GM18909 (cell line): ENCODE data around the gene RNH1.
"Not testable (repeated sequence)": the region's sequence is repeated elsewhere in the genome, so short reads cannot be mapped to it uniquely, and the experiment has no call there.

Source experiments
- ATAC-seq: cut with Tn5 transposase; IDR thresholded peaks from one replicate; pipeline ENCODE4 v1.9.1; 2021; ENCODE audit warnings: mild to moderate bottlenecking; ENCODE audit not compliant: unreplicated experiment, poor library complexity

RNH1 gene

DNA sequence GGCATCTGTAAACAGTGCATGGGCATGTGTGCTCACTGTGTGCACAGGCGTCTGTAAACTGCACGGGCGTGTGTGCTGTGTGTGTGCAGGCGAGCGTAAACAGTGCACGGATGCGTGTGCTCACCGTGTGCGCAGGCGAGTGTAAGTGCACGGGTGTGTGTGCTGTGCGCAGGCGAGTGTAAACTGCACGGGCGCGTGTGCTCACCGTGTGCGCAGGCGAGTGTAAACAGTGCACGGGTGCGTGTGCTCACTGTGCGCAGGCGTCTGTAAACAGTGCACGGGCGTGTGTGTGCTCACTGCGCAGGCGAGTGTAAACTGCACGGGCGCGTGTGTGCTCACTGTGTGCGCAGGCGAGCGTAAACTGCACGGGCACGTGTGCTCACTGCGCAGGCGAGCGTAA lies 22.4 kb downstream of the RNH1 start:
- ATAC-seq, result no peak

GRCh38 chr11:479311-479710 lies 27.7 kb downstream of the RNH1 start:
- no peak for ATAC-seq

DNA sequence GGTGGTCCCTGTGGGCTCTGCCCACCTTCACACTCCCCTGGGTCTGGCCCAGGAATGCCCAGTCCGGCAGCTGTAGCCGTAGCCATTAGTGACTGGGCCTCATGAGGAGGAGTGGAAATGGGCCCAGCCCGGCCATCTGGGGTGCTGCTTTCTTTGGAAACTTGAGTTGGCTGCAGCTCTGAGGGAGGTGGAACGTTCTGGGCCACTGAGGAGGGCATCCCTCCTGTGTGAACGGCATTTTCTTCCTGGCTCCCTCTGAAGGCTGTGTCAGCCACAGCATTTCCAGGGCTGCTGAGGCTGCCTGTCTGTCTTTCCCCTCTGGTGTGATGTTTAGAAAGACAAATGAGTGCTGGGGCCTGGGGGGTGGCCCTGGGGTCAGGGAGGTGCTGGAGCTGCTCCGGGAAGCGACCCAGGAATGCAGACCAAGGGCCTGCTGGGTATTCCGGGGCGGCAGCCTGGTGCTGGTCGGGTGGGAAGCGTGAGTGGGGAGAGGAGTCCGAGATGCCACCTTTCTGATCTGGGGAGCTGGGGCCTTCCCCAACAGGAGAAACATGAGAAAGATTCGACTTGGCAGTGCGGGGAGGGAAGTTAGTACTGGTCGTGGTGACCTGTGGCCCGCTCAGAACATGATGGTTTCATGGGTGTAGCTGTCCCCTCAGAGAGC lies 29.9 kb downstream of the RNH1 start:
- no peak for ATAC-seq

- no peak for ATAC-seq
These were observed 30.6 kb downstream of the RNH1 start for GRCh38 chr11:476416-476815.

DNA sequence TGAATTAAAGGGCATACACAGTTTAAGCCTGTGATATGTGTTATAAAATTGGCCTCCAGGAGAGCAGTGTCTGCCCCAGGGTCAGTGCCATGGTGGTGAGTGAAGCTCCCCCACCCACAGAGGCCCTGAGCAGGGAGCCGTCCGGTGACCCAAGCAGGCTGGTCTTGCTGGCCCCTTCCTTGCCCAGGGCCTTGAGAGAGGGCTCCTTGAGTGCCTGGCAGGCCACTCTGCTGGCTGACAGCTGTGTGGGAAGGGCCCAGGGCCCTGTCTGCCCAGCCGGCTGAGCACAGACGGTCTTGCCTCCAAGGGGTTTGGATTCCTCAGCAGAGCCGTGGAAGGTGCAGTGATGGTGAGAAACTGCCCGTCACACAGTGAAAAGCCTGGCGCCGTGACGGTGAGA lies 31.1 kb downstream of the RNH1 start:
- ATAC-seq, result no peak

DNA sequence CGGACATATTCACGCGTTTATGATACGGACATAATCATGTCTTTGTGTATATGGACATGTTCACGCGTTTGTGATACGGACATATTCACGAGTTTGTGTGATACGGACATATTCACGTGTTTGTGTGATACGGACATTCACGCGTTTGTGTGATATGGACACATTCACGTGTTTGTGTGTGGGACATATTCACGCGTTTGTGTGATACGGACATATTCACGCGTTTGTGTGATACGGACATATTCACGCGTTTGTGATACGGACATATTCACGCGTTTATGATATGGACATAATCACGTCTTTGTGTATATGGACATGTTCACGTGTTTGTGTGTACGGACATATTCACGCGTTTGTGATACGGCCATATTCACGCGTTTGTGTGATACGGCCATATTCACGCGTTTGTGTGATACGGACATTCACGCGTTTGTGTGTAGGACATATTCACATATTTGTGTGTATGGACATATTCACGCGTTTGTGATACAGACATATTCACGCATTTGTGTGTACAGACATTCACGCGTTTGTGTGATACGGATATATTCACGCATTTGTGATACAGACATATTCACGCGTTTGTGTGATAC lies 32.0 kb downstream of the RNH1 start:
- no peak for ATAC-seq

GRCh38 chr11:473962-474785 lies 32.9 kb downstream of the RNH1 start:
- ATAC-seq, result no peak

DNA sequence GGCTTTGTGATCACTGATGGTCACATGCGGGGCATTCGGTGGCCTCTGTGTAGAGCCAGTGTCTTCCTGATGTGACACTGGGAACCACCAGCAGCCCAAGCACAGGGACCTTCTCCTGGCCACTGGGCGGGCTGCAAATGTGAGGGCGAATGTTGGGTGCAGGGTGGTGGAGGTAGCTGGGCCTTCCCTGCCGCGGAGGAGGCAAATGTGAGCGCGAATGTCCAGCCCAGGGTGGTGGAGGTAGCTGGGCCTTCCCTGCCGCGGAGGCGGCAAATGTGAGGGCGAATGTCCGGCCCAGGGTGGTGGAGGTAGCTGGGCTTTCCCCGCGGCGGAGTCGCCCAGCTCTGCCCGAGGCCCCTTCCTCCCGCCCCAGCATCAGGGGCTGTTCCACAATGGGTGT lies 33.6 kb downstream of the RNH1 start:
- ATAC-seq, result no peak

GRCh38 chr11:472816-473215 lies 34.2 kb downstream of the RNH1 start:
- ATAC-seq, result no peak

GRCh38 chr11:472272-472671 lies 34.8 kb downstream of the RNH1 start:
- ATAC-seq, result no peak

- ATAC-seq, result no peak
These were observed 35.4 kb downstream of the RNH1 start for GRCh38 chr11:471468-472145.

GRCh38 chr11:469684-470560 lies 37.1 kb downstream of the RNH1 start:
- ATAC-seq, result no peak

GRCh38 chr11:469026-469683 lies 37.9 kb downstream of the RNH1 start:
- not testable (repeated sequence) for ATAC-seq

DNA sequence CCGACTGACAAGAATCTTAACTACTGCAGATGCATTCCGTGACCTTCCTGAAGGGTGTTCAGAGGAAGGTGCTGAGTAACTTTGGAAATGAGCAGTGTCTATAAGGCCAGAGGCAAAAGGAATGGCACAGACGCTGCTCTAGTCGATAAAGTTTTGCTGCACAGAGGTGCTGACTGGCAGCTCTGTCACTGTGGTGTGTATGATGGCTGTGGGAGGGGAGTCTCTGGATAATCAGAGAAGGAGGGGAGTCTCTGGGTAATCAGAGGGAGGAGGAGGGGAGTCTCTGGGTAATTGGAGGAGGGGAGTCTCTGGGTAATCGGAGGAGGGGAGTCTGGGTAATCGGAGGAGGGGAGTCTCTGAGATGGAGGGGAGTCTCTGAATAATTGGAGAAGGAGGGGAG lies 38.5 kb downstream of the RNH1 start:
- ATAC-seq, result no peak

DNA sequence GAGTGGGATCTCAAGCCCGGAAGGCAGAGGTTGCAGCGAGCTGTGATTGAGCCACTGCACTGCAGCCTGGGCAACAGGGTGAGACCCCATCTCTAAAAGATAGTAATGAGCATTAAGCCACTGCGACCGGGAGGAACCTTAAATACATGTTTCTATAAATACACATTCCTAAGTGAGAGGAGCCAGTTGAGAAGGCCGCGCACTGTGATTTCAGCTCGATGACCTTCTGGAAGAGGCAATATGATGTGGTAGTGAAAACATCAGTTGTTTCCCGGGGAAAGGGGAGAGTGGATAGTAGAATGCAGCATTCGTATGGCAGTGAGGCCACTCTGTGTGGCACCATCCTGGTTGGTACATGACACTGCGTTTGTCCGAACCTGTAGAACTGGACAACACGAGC lies 39.0 kb downstream of the RNH1 start:
- no peak for ATAC-seq

- ATAC-seq, result no peak
These were observed 41.0 kb downstream of the RNH1 start for GRCh38 chr11:465896-466530.

DNA sequence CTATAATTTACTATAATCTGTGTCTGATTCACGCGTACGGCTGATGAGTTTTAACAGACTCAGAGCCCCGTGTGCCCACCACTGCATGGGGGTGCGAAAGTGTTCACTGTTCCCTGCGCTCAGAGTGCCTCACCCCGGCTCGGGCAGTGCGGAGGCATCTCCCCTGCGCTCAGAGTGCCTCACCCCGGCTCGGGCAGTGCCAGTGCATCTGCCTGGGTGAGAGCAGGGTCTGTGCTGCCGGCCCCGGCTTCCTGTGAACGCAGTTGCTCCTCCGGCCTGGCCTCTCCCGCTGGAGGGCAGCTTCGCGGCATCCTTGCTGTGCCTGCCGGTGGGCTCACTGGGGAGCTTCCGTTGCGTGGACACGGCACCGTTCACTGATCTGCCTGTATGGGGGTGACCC lies 42.7 kb downstream of the RNH1 start:
- no peak for ATAC-seq

DNA sequence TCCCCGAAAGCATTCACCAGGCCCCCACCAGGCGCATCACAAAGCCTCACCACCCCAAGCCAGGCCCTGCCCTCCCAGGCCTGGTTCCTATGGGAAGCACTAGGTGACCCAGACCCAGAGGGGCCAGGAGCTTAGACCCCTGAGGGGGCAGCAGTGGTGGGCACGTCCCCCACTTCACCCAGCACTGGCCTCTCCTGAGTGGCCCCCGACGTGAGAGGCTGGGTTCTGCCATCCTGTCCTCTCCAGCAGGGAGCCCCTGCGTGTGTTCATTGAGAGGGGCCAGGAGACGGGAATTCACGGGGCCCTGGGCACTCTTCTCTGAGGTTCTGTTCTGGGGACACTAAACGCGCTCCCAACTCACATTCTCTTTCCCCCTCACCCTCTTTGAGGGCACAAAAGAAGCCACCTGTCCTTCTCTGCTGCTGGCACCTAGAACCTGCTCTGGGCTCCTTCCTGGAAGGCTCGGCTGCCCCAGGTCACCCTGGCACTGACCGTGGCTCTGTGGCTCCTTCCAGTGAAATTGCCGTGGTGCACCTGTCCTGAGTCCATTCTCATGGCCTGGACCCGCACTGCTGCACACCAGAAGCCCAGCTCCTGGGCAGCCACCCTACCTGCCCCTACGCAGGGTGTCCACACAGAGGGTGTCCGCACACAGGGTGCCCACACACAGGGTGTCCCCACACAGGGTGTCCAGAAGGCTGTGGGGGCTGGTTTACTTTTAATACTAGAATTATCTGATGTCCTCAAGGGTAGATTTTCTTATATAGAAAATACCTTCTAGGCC lies 44.7 kb downstream of the RNH1 start:
- no peak for ATAC-seq
